AG09309 (cell line): ENCODE results near the gene ABAT.

Source experiments
- DNase-seq: peaks from one replicate; pipeline ENCODE4 v3.0.0-alpha.2; 2010; ENCODE audit warnings: low read depth
- H3K4me3 ChIP-seq: 2 replicates; pipeline ENCODE4 v1.5.1; 2011; ENCODE audit warnings: mild to moderate bottlenecking, low read depth, low read length, moderate library complexity; ENCODE audit not compliant: control insufficient read depth
- TF ChIP-seq, protein P1 (sequence below): IDR thresholded peaks from 2 replicates; pipeline ENCODE4 v1.5.1; 2011; ENCODE audit warnings: mild to moderate bottlenecking, low read depth, low read length, inconsistent platforms; ENCODE audit not compliant: insufficient read depth, control insufficient read depth; ENCODE audit errors: missing control alignments

ABAT gene

DNA sequence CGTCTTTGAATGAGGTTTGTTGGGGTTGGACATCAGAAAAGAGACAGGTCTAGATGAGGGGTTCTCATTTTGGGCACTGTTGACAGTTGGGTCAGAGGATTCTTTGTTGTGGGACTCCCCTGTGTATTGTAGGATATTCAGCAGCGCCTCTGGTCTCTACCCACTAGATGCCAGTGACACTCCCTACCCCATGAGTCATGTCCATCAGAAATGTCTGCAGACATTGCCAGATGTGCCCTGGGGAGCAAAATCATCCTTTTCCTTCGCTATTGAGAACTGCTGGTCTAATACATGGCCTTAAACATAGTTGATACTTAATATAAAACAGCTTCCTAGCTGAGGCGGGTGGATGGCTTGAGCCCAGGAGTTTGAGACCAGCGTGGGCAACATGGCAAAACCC, 3.1 kb downstream of the ABAT start:
- TF ChIP-seq, protein P1, sequence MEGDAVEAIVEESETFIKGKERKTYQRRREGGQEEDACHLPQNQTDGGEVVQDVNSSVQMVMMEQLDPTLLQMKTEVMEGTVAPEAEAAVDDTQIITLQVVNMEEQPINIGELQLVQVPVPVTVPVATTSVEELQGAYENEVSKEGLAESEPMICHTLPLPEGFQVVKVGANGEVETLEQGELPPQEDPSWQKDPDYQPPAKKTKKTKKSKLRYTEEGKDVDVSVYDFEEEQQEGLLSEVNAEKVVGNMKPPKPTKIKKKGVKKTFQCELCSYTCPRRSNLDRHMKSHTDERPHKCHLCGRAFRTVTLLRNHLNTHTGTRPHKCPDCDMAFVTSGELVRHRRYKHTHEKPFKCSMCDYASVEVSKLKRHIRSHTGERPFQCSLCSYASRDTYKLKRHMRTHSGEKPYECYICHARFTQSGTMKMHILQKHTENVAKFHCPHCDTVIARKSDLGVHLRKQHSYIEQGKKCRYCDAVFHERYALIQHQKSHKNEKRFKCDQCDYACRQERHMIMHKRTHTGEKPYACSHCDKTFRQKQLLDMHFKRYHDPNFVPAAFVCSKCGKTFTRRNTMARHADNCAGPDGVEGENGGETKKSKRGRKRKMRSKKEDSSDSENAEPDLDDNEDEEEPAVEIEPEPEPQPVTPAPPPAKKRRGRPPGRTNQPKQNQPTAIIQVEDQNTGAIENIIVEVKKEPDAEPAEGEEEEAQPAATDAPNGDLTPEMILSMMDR: no peak
- no peak overlapping the region for H3K4me3 ChIP-seq
- DNase-seq: no peak

- no peak overlapping the region for H3K4me3 ChIP-seq
- TF ChIP-seq, protein P1: no peak
- DNase-seq: peak; percentile 21
Measured at GRCh38 chr16:8678068-8678927, 3.9 kb downstream of the ABAT start.

GRCh38 chr16:8679151-8679550, 4.7 kb downstream of the ABAT start:
- no peak overlapping the region for H3K4me3 ChIP-seq
- DNase-seq: no peak
- TF ChIP-seq, protein P1: no peak

GRCh38 chr16:8682551-8683259, 8.3 kb downstream of the ABAT start:
- no peak overlapping the region for H3K4me3 ChIP-seq
- TF ChIP-seq, protein P1: no peak
- DNase-seq: no peak

GRCh38 chr16:8683640-8684039, 9.2 kb downstream of the ABAT start:
- no peak overlapping the region for H3K4me3 ChIP-seq
- TF ChIP-seq, protein P1: no peak
- no peak for DNase-seq

DNA sequence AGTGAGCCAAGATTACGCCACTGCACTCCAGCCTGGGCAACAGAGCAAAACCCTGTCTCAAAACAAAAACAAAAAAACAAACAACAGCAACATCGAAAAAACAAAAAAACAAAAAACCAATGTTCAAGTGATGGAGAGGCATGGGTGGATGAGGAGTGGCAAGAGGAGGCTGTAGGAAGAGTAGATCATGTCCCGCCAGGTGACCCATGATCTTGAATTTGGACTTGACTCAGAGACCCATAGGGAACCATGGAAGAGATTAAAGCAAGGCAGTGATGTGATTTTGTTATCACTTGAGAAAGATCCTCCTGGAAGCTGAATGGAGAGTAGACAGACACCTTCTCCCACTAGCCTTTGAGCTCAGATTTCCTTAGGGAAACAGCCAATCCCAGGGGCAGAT, 11.2 kb downstream of the ABAT start:
- TF ChIP-seq, protein P1: no peak
- DNase-seq: no peak
- no peak overlapping the region for H3K4me3 ChIP-seq
